Gastroesophageal sphincter (tissue), 4 donors: ENCODE data around the gene GALNT17. TPM values are rescaled to one million over a fixed set of nuclear protein-coding genes. Genes with fewer than 3 reads are reported as not detected.

Source experiments
- ATAC-seq: fragments of 150-250 bp; one replicate; pipeline ENCODE4 v1.9.1; 2016; ENCODE audit warnings: mild to moderate bottlenecking, moderate library complexity
- H3K27ac ChIP-seq, 4 donors: fragments of 200-600 bp; sonication (generic) in 3 of 4; 1 replicate in 3 of 4; 2 replicates in 1 of 4; pipeline ENCODE4 v1.5.1; 2016 to 2019
- H3K27me3 ChIP-seq: fragments of 200-600 bp; sonication (generic); one replicate; pipeline ENCODE4 v1.5.1; 2019
- H3K36me3 ChIP-seq, 2 donors: fragments of 200-600 bp; sonication (generic); one replicate each; pipeline ENCODE4 v1.5.1; 2019; ENCODE audit warnings: control low read depth in 1 of 2
- H3K4me1 ChIP-seq, 3 donors: fragments of 200-600 bp; sonication (generic); 1 replicate in 2 of 3; 2 replicates in 1 of 3; pipeline ENCODE4 v1.5.1; 2016 to 2019; ENCODE audit warnings: control low read depth in 2 of 3
- H3K4me3 ChIP-seq, 2 donors: fragments of 200-600 bp; sonication (generic); one replicate each; pipeline ENCODE4 v1.5.1; 2019; ENCODE audit warnings: mild to moderate bottlenecking in 1 of 2, moderate library complexity in 1 of 2
- H3K9me3 ChIP-seq, 3 donors: fragments of 200-600 bp; sonication (generic); one replicate each; pipeline ENCODE4 v1.5.1; 2017 to 2019; ENCODE audit warnings: control low read depth in 2 of 3
- EP300 ChIP-seq: sonication (generic); formaldehyde crosslinking; IDR thresholded peaks from one replicate; pipeline ENCODE4 v1.6.1; 2017; ENCODE audit warnings: antibody characterized with exemption, mild to moderate bottlenecking
- POLR2A ChIP-seq, 2 donors: fragments of 450-650 bp; IDR thresholded peaks; one replicate each; pipeline ENCODE4 v1.6.1; 2017; ENCODE audit warnings: antibody characterized with exemption in 2 of 2, mild to moderate bottlenecking in 2 of 2, moderate library complexity in 1 of 2
- POLR2AphosphoS5 ChIP-seq: sonication (generic); formaldehyde crosslinking; IDR thresholded peaks from one replicate; pipeline ENCODE4 v1.6.1; 2017; ENCODE audit warnings: antibody characterized with exemption
- WGBS, 2 donors: methylation state at CpG; one replicate each; pipeline ENCODE4 v1.1.5; 2018; ENCODE audit warnings: low coverage in 1 of 2; 5-methylcytosine and 5-hydroxymethylcytosine counted together
- total RNA-seq, 4 donors: library from RNA; depleted of rRNA; stranded (reverse); fragments of >200 nt; gene quantifications; one replicate each; pipeline ENCODE4 v1.1.0, GENCODE V29; 2016
- TF ChIP-seq, protein P1 (sequence below), 4 experiments: fragments of 200-600 bp in 2 of 4; fragments of 450-650 bp in 2 of 4; sonication (generic) in 1 of 4; IDR thresholded peaks; one replicate each; pipeline ENCODE4 v1.5.1; 2017 to 2019; ENCODE audit warnings: antibody characterized with exemption in 4 of 4, mild to moderate bottlenecking in 2 of 4, moderate library complexity in 2 of 4

The GALNT17 gene
- total RNA-seq, 4 donors from 2014 or later, result 16.7 to 93.2 (median 34.8) TPM

DNA sequence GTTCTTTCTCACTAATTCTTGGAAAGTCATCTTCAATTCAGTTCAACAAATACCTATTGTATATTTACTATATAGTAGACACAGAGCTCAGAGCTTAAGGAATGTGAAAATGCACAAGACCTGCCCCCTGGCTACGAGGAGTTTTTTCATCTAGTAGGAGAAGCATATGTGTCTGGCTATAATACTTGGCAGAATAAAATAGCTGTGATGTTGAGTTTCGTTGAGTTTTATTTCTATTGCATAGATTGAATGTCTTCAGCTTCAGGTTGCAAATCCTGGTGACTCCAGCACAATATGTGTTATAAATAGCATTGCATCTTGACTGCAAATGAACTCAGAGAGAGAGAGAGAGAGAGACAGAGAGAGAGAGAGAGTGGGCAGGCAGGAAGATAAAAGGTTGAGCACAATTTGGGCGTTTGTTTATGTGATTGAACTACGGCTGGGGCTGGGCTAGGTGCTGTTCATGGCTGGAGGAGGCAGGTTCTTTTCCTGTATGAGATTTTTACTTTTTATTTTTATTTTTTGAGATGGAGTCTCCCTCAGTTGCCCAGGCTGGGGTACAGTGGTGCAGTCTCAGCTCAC, 229.6 kb downstream of the GALNT17 start:
- Histone ChIP-seq H3K4me3 (no peak overlapping the region), H3K9me3 (no peaks in the 10 kb centered on the region), H3K4me1 (peaks cover 0 to 10% (median 0%) of the 10 kb centered on the region in 3 donors), H3K36me3 (no peaks in the 10 kb centered on the region), H3K27ac (no peak overlapping the region), H3K27me3 (no peaks in the 10 kb centered on the region)
- no peak for ATAC-seq
- 25 to 30% methylated on average over 4 of the region's 4 CpGs for WGBS, 2 donors
- TF ChIP-seq POLR2A (IDR thresholded peaks at IDR 0.05) (no peak), POLR2AphosphoS5 (no peak), EP300 (no peak)
- TF ChIP-seq, protein P1, sequence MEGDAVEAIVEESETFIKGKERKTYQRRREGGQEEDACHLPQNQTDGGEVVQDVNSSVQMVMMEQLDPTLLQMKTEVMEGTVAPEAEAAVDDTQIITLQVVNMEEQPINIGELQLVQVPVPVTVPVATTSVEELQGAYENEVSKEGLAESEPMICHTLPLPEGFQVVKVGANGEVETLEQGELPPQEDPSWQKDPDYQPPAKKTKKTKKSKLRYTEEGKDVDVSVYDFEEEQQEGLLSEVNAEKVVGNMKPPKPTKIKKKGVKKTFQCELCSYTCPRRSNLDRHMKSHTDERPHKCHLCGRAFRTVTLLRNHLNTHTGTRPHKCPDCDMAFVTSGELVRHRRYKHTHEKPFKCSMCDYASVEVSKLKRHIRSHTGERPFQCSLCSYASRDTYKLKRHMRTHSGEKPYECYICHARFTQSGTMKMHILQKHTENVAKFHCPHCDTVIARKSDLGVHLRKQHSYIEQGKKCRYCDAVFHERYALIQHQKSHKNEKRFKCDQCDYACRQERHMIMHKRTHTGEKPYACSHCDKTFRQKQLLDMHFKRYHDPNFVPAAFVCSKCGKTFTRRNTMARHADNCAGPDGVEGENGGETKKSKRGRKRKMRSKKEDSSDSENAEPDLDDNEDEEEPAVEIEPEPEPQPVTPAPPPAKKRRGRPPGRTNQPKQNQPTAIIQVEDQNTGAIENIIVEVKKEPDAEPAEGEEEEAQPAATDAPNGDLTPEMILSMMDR (IDR thresholded peaks at IDR 0.05), result no peak

DNA sequence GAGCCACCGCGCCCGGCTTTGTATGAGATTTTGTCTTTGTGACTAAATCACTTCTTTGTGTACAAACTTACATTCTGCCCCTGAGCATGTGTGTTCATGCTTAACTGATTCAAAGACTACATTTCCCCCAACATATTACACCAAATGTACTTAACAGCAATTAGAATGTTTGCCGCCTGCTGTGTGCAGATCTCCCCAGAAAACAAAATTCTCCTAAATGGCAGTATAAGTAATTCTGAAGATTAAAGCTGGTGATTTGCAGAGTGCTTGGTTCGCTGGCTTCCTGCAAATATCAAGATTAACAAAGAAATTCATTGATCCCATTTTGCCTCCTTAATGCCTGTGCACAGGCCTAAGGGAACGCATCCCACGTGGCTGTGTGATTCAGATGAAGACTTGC, 230.3 kb downstream of the GALNT17 start:
- ATAC-seq, result no peak
- H3K27ac ChIP-seq, result no peak overlapping the region
- H3K4me1 ChIP-seq, result peaks cover 0 to 10% (median 0%) of the 10 kb centered on the region in 3 donors
- no peaks in the 10 kb centered on the region for H3K9me3 ChIP-seq
- no peaks in the 10 kb centered on the region for H3K27me3 ChIP-seq
- WGBS, 2 donors, result 90 to 100% methylated on average over 2 to 7 of the region's 7 CpGs
- no peaks in the 10 kb centered on the region for H3K36me3 ChIP-seq
- no peak for TF ChIP-seq POLR2A (IDR thresholded peaks at IDR 0.05)
- TF ChIP-seq, protein P1 (IDR thresholded peaks at IDR 0.05), result no peak
- no peak for TF ChIP-seq POLR2AphosphoS5
- TF ChIP-seq EP300, result no peak
- H3K4me3 ChIP-seq, result no peak overlapping the region

DNA sequence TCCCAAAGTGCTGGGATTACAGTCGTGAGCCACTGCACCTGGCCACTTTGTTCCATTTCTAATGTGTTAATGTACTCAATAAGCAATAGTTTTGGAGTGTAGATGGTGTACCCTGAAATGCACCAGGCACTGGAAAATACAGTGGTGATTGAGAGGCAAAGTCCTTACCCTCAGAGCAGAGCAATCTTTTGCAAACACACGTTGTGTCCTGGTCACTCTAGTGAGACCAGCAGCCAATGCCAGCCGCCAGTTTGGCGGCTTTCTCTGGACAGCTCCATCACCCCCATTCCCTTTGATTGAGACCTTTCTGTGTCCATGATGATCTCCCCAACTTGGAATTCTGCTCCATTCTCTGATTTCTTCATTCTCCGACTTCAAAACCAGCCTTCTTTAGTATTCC, 231.3 kb downstream of the GALNT17 start:
- H3K27ac ChIP-seq, result no peak overlapping the region
- no peaks in the 10 kb centered on the region for H3K9me3 ChIP-seq
- no peaks in the 10 kb centered on the region for H3K36me3 ChIP-seq
- H3K4me1 ChIP-seq, result peaks cover 0 to 10% (median 0%) of the 10 kb centered on the region in 3 donors
- 94 to 100% methylated on average over 3 to 4 of the region's 5 CpGs for WGBS, 2 donors
- no peaks in the 10 kb centered on the region for H3K27me3 ChIP-seq
- TF ChIP-seq EP300 (no peak), POLR2A (IDR thresholded peaks at IDR 0.05) (no peak), POLR2AphosphoS5 (no peak)
- TF ChIP-seq, protein P1 (IDR thresholded peaks at IDR 0.05), result no peak
- no peak overlapping the region for H3K4me3 ChIP-seq
- ATAC-seq, result no peak

DNA sequence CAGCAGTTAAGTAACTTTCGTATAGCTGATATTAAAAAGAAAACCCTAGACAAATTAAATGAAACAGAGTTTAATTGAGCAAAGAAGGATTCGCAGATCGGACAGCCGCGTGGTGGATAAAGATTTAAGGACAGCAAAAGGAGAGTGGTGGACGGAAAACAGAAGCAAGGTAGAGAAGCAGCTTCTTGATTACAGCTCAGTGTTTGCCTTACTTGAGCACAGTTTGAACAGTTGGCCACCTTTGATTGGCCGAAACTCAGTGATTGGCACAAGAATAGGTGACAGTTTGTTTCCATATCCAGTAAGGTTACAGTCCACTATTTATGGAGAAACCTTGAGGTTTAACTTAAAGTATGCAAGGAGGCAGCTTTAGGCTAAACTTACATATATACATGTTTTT, 231.7 kb downstream of the GALNT17 start:
- peaks cover 0 to 10% (median 0%) of the 10 kb centered on the region in 3 donors for H3K4me1 ChIP-seq
- TF ChIP-seq, protein P1 (IDR thresholded peaks at IDR 0.05), result no peak
- TF ChIP-seq POLR2A (IDR thresholded peaks at IDR 0.05) (no peak), POLR2AphosphoS5 (no peak), EP300 (no peak)
- no peak overlapping the region for H3K27ac ChIP-seq
- ATAC-seq, result no peak
- H3K4me3 ChIP-seq, result no peak overlapping the region
- H3K27me3 ChIP-seq, result no peaks in the 10 kb centered on the region
- no peaks in the 10 kb centered on the region for H3K36me3 ChIP-seq
- no peaks in the 10 kb centered on the region for H3K9me3 ChIP-seq
- 92 to 97% methylated on average over 4 to 7 of the region's 7 CpGs for WGBS, 2 donors

DNA sequence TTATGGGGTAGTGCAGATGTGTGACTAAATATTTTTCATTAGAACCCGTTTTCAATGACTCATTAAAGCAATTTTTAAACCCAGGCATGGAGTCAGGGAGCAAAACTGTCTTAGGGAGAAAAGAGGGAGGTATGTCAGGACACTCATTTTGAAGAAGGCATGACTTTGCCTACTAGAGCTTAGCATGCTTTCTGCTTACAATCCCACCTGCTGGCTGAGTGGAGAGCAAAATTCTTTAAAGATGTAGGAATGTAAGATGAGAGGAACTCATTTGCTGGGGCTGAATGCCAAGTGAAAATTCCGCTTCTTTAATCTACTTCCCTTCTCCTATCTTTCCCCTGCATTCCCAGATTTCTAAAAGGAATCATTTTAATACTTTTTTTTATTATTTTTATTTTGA, 232.6 kb downstream of the GALNT17 start:
- 32 to 54% methylated on average over 2 of the region's 2 CpGs for WGBS, 2 donors
- H3K9me3 ChIP-seq, result no peaks in the 10 kb centered on the region
- H3K27me3 ChIP-seq, result no peaks in the 10 kb centered on the region
- H3K36me3 ChIP-seq, result no peaks in the 10 kb centered on the region
- no peak overlapping the region for H3K27ac ChIP-seq
- H3K4me3 ChIP-seq, result no peak overlapping the region
- TF ChIP-seq POLR2AphosphoS5 (no peak), EP300 (no peak), POLR2A (IDR thresholded peaks at IDR 0.05) (no peak)
- TF ChIP-seq, protein P1 (IDR thresholded peaks at IDR 0.05), result no peak
- ATAC-seq, result no peak
- H3K4me1 ChIP-seq, result peaks cover 0 to 10% (median 0%) of the 10 kb centered on the region in 3 donors
